Type B pancreatic cell (in vitro differentiated cells): ENCODE measurements around the gene ERICH6. TPM values are rescaled to one million over a fixed set of nuclear protein-coding genes. Genes with fewer than 3 reads are reported as not detected.

Experiments used
- DNase-seq: peaks from one replicate; pipeline ENCODE4 v3.0.0; 2021; ENCODE audit warnings: mixed read lengths; ENCODE audit not compliant: unreplicated experiment; ENCODE audit errors: extremely low spot score
- H3K27ac Mint-ChIP-seq: 2 replicates; pipeline ENCODE4 v1.8.0; 2021; ENCODE audit warnings: mild to moderate bottlenecking, mixed read lengths
- H3K27me3 Mint-ChIP-seq: 2 replicates; pipeline ENCODE4 v1.8.0; 2021; ENCODE audit warnings: mixed read lengths
- H3K36me3 Mint-ChIP-seq: 2 replicates; pipeline ENCODE4 v1.8.0; 2021; ENCODE audit warnings: mixed read lengths
- H3K4me1 Mint-ChIP-seq: one replicate; pipeline ENCODE4 v1.8.0; 2021; ENCODE audit warnings: mixed read lengths; ENCODE audit not compliant: unreplicated experiment
- H3K4me3 Mint-ChIP-seq: 2 replicates; pipeline ENCODE4 v1.8.0; 2021; ENCODE audit warnings: mild to moderate bottlenecking, mixed read lengths
- H3K9me3 Mint-ChIP-seq: 2 replicates; pipeline ENCODE4 v1.8.0; 2021; ENCODE audit warnings: mixed read lengths
- CTCF ChIP-seq: fragments of 200-600 bp; sonication (generic); conservative IDR thresholded peaks from 2 replicates; pipeline ENCODE4 v1.5.0; 2021; ENCODE audit warnings: antibody characterized with exemption, mild to moderate bottlenecking
- total RNA-seq: library from RNA; stranded (reverse); gene quantifications from 2 replicates; pipeline ENCODE4 v1.2.1, GENCODE V29; 2021; ENCODE audit warnings: low replicate concordance

The ERICH6 gene
- total RNA-seq, 1 donor from 2014 or later: not detected

GRCh38 chr3:150613709-150614480 lies 89.8 kb downstream of the ERICH6 start:
- TF ChIP-seq CTCF: no peak
- peaks cover 43% of the 10 kb centered on the region for H3K36me3 Mint-ChIP-seq
- H3K4me3 Mint-ChIP-seq: no peak overlapping the region
- H3K27me3 Mint-ChIP-seq: no peaks in the 10 kb centered on the region
- peaks cover 13% of the 10 kb centered on the region for H3K4me1 Mint-ChIP-seq
- peaks cover 7% of the 10 kb centered on the region for H3K9me3 Mint-ChIP-seq
- DNase-seq: no peak
- H3K27ac Mint-ChIP-seq: no peak overlapping the region

DNA sequence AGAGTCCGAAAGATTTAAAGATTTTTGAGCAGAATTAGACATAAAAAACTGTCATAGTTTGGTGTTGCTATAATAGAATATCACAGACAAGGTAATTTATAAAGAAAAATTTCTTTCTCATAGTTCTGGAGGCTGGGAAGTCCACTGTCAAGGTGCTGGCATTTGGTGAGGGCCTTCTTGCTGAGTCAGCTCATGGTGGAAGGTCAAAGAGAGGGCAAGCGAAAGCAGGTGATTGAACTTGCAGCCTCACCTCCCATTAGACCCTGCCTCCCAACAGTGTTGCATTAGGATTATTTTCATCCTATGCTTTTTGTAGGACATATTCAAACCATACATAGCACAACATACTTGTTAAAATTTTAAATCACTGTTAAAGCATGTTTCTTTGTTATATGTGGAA lies 90.7 kb downstream of the ERICH6 start:
- H3K9me3 Mint-ChIP-seq: peaks cover 7% of the 10 kb centered on the region
- TF ChIP-seq CTCF: no peak
- no peaks in the 10 kb centered on the region for H3K27me3 Mint-ChIP-seq
- no peak overlapping the region for H3K27ac Mint-ChIP-seq
- H3K4me1 Mint-ChIP-seq: peaks cover 13% of the 10 kb centered on the region
- DNase-seq: no peak
- peaks cover 37% of the 10 kb centered on the region for H3K36me3 Mint-ChIP-seq
- H3K4me3 Mint-ChIP-seq: no peak overlapping the region

GRCh38 chr3:150612494-150612893 lies 91.2 kb downstream of the ERICH6 start:
- H3K4me3 Mint-ChIP-seq: no peak overlapping the region
- TF ChIP-seq CTCF: no peak
- H3K9me3 Mint-ChIP-seq: peaks cover 7% of the 10 kb centered on the region
- H3K4me1 Mint-ChIP-seq: peaks cover 19% of the 10 kb centered on the region
- H3K27ac Mint-ChIP-seq: no peak overlapping the region
- peaks cover 40% of the 10 kb centered on the region for H3K36me3 Mint-ChIP-seq
- no peak for DNase-seq
- H3K27me3 Mint-ChIP-seq: no peaks in the 10 kb centered on the region

DNA sequence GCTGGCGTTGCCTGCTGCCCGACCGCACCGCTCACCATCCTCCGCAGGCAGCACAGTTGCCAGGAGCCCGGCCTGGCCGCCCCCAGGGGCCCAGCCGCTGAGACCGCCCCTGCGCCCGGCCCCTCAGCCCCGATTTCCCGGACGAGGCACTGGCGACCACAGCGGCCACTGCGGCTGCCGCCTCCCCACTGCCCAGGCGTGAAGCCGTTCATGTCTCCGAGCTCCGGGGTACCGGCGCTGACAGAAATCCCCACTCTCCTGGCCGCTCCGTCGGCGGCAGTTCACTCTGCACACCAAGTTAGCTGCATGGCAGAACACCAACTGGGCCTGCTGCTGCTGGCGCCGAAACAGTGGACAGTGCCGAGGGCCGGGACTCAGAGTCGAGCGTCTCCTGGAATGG lies 92.1 kb downstream of the ERICH6 start:
- DNase-seq: no peak
- peaks cover 7% of the 10 kb centered on the region for H3K9me3 Mint-ChIP-seq
- H3K4me1 Mint-ChIP-seq: peaks cover 22% of the 10 kb centered on the region
- H3K4me3 Mint-ChIP-seq: no peak overlapping the region
- H3K27me3 Mint-ChIP-seq: no peaks in the 10 kb centered on the region
- TF ChIP-seq CTCF: no peak
- H3K36me3 Mint-ChIP-seq: peaks cover 42% of the 10 kb centered on the region
- no peak overlapping the region for H3K27ac Mint-ChIP-seq

DNA sequence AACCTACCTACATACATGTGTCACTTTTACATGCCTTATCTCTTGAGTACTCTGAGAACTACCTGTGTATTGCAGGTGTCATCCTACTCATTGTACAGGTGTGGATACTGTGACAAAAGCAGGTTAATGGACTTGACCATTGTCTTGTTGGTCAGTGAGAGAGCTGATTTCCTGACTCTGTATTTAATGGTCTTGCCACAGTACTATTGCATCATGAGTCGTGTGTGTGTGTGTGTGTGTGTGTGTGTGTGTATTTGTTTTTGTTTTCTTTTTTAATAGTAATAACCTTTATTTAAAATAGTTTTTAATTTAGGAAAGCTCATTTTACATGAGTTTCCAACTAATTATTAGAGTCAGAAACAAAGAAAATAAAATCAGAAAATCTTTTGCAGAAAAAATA lies 92.9 kb downstream of the ERICH6 start:
- H3K4me3 Mint-ChIP-seq: no peak overlapping the region
- H3K27me3 Mint-ChIP-seq: no peaks in the 10 kb centered on the region
- DNase-seq: no peak
- peaks cover 41% of the 10 kb centered on the region for H3K36me3 Mint-ChIP-seq
- H3K4me1 Mint-ChIP-seq: peaks cover 23% of the 10 kb centered on the region
- H3K9me3 Mint-ChIP-seq: peaks cover 7% of the 10 kb centered on the region
- H3K27ac Mint-ChIP-seq: no peak overlapping the region
- no peak for TF ChIP-seq CTCF
